ENCODE results near the gene FAM171A2. TPM values are rescaled to one million over a fixed set of nuclear protein-coding genes. Genes with fewer than 3 reads are reported as not detected.
"Not testable (repeated sequence)": the region's sequence is repeated elsewhere in the genome, so short reads cannot be mapped to it uniquely, and the experiment has no call there.

The FAM171A2 gene
- polyA plus RNA-seq, 1 donor (not counting 4 experiments of a cell fraction or from before 2014, with no cell fraction given), result 0.35 TPM

GRCh38 chr17:44394833-44395232 is 31.2 kb upstream of the FAM171A2 start:
- no peak overlapping the region for H3K4me2 ChIP-seq (ENCODE audit: control insufficient read depth, extremely low read depth, insufficient read depth, low read depth, low read length)
- no peaks in the 10 kb centered on the region for H4K20me1 ChIP-seq (ENCODE audit: control insufficient read depth, extremely low read depth, insufficient read depth, low read length)
- no peak for FAIRE-seq
- dilution Hi-C loops (cut with MboI; ENCODE audit: extremely low pct_ligation_motif_present, low sequenced_read_pairs), result no loop called here
- no peaks in the 10 kb centered on the region for H3K9me3 ChIP-seq (ENCODE audit: control insufficient read depth, low read depth, low read length)
- H3K79me2 ChIP-seq (ENCODE audit: control insufficient read depth, insufficient read depth, low read length), result no peaks in the 10 kb centered on the region
- DNase-seq (ENCODE audit: low read depth, low spot score), result no peak
- no peak overlapping the region for H3K4me3 ChIP-seq (ENCODE audit: control insufficient read depth in 2 of 3, extremely low read depth in 1 of 3, insufficient read depth in 2 of 3, low read depth in 1 of 3, low read length in 3 of 3)
- no peak for TF ChIP-seq EZH2 (IDR thresholded peaks at IDR 0.05; ENCODE audit: low read length)
- TF ChIP-seq CTCF (optimal IDR thresholded peaks at IDR 0.05 in 1 of 3, IDR thresholded peaks at IDR 0.05 in 1 of 3, conservative IDR thresholded peaks at IDR 0.05 in 1 of 3; ENCODE audit: extremely low read depth in 1 of 3, insufficient read depth in 2 of 3, low read length in 3 of 3), result no peak
- peaks cover 16 to 21% of the 10 kb centered on the region in 2 experiments for H3K36me3 ChIP-seq (ENCODE audit: control insufficient read depth in 2 of 2, extremely low read depth in 1 of 2, insufficient read depth in 2 of 2, low read length in 2 of 2)
- H3K27me3 ChIP-seq (ENCODE audit: control insufficient read depth, extremely low read depth, insufficient read depth, low read length), result no peaks in the 10 kb centered on the region
- no peaks in the 10 kb centered on the region for H3K4me1 ChIP-seq (ENCODE audit: control insufficient read depth, extremely low read depth, insufficient read depth, low read length)
- H2AFZ ChIP-seq (ENCODE audit: control insufficient read depth, low read length), result no peak overlapping the region
- H3K27ac ChIP-seq (ENCODE audit: control insufficient read depth, insufficient read depth, low read length), result no peak overlapping the region
- no peak overlapping the region for H3K9ac ChIP-seq (ENCODE audit: control insufficient read depth, extremely low read depth, insufficient read depth, low read length)
- H3K9me1 ChIP-seq (ENCODE audit: control insufficient read depth, extremely low read depth, insufficient read depth, low read length), result no peaks in the 10 kb centered on the region

GRCh38 chr17:44394112-44394511 is 30.5 kb upstream of the FAM171A2 start:
- H3K4me1 ChIP-seq (ENCODE audit: control insufficient read depth, extremely low read depth, insufficient read depth, low read length); H3K9me3 ChIP-seq (ENCODE audit: control insufficient read depth, low read depth, low read length); H3K9me1 ChIP-seq (ENCODE audit: control insufficient read depth, extremely low read depth, insufficient read depth, low read length); H2AFZ ChIP-seq (ENCODE audit: control insufficient read depth, low read length); DNase-seq (ENCODE audit: low read depth, low spot score); H3K4me2 ChIP-seq (ENCODE audit: control insufficient read depth, extremely low read depth, insufficient read depth, low read depth, low read length); H4K20me1 ChIP-seq (ENCODE audit: control insufficient read depth, extremely low read depth, insufficient read depth, low read length); H3K9ac ChIP-seq (ENCODE audit: control insufficient read depth, extremely low read depth, insufficient read depth, low read length); H3K27ac ChIP-seq (ENCODE audit: control insufficient read depth, insufficient read depth, low read length); FAIRE-seq; H3K79me2 ChIP-seq (ENCODE audit: control insufficient read depth, insufficient read depth, low read length); H3K4me3 ChIP-seq (ENCODE audit: control insufficient read depth in 2 of 3, extremely low read depth in 1 of 3, insufficient read depth in 2 of 3, low read depth in 1 of 3, low read length in 3 of 3); dilution Hi-C loops (cut with MboI; ENCODE audit: extremely low pct_ligation_motif_present, low sequenced_read_pairs); H3K27me3 ChIP-seq (ENCODE audit: control insufficient read depth, extremely low read depth, insufficient read depth, low read length): not testable (repeated sequence)
- peaks cover 14 to 17% of the 10 kb centered on the region in 2 experiments for H3K36me3 ChIP-seq (ENCODE audit: control insufficient read depth in 2 of 2, extremely low read depth in 1 of 2, insufficient read depth in 2 of 2, low read length in 2 of 2)

- dilution Hi-C loops (cut with MboI; ENCODE audit: extremely low pct_ligation_motif_present, low sequenced_read_pairs), result no loop called here
Measured at GRCh38 chr17:44390250-44390870, 26.7 kb upstream of the FAM171A2 start.

More at GRCh38 chr17:44390250-44390870, 26.7 kb upstream of the FAM171A2 start:
- H3K27me3 ChIP-seq (ENCODE audit: control insufficient read depth, extremely low read depth, insufficient read depth, low read length), result peaks cover 8% of the 10 kb centered on the region
- H3K27ac ChIP-seq (ENCODE audit: control insufficient read depth, insufficient read depth, low read length), result no peak overlapping the region
- H3K36me3 ChIP-seq (ENCODE audit: control insufficient read depth in 2 of 2, extremely low read depth in 1 of 2, insufficient read depth in 2 of 2, low read length in 2 of 2), result no peaks in the 10 kb centered on the region
- H3K9me1 ChIP-seq (ENCODE audit: control insufficient read depth, extremely low read depth, insufficient read depth, low read length), result no peaks in the 10 kb centered on the region
- no peaks in the 10 kb centered on the region for H4K20me1 ChIP-seq (ENCODE audit: control insufficient read depth, extremely low read depth, insufficient read depth, low read length)
- no peak overlapping the region for H3K9ac ChIP-seq (ENCODE audit: control insufficient read depth, extremely low read depth, insufficient read depth, low read length)
- H3K4me3 ChIP-seq (ENCODE audit: control insufficient read depth in 2 of 3, extremely low read depth in 1 of 3, insufficient read depth in 2 of 3, low read depth in 1 of 3, low read length in 3 of 3), result no peak overlapping the region
- no peaks in the 10 kb centered on the region for H3K9me3 ChIP-seq (ENCODE audit: control insufficient read depth, low read depth, low read length)
- FAIRE-seq, result no peak
- H2AFZ ChIP-seq (ENCODE audit: control insufficient read depth, low read length), result no peak overlapping the region
- no peaks in the 10 kb centered on the region for H3K79me2 ChIP-seq (ENCODE audit: control insufficient read depth, insufficient read depth, low read length)
- no peak overlapping the region for H3K4me2 ChIP-seq (ENCODE audit: control insufficient read depth, extremely low read depth, insufficient read depth, low read depth, low read length)
- no peak for TF ChIP-seq CTCF (optimal IDR thresholded peaks at IDR 0.05 in 1 of 3, IDR thresholded peaks at IDR 0.05 in 1 of 3, conservative IDR thresholded peaks at IDR 0.05 in 1 of 3; ENCODE audit: extremely low read depth in 1 of 3, insufficient read depth in 2 of 3, low read length in 3 of 3)
- TF ChIP-seq EZH2 (IDR thresholded peaks at IDR 0.05; ENCODE audit: low read length), result no peak
- H3K4me1 ChIP-seq (ENCODE audit: control insufficient read depth, extremely low read depth, insufficient read depth, low read length), result peaks cover 6% of the 10 kb centered on the region
- no peak for DNase-seq (ENCODE audit: low read depth, low spot score)

All from keratinocyte (primary cell).